ENCODE measurements around the gene TMEM8B. TPM values are rescaled to one million over a fixed set of nuclear protein-coding genes. Genes with fewer than 3 reads are reported as not detected.
"Not testable (repeated sequence)": the region's sequence is repeated elsewhere in the genome, so short reads cannot be mapped to it uniquely, and the experiment has no call there.

TMEM8B gene
- total RNA-seq, 1 experiment from 2014 or later: 4.6 TPM

DNA sequence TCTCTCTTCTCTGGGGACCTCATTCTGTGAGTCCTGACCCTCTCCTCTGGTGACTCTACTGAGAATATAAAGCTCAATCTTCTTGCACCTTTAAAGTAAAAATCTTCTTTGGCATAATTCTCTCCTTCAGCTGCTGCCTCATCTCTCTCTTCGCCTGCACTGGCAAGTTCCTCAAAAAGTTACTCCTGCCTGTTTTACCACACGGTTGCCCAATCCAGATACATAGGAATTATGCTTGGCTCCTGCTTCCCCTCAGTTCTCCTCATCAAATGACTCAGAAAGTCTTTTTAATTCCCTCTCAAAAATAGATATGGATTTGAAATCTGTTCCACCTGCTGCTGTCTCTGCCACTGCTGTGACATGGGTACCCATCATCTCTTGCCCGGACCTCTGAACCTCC is 62.6 kb downstream of the TMEM8B start:
- CTCF ChIA-PET: interaction anchor here (0.6 to 2.5 kb wide), 9 partner anchors 9 to 103 kb away, joined by 3 to 12 read pairs (median 3); no protein-coding TSS in a partner anchor

DNA sequence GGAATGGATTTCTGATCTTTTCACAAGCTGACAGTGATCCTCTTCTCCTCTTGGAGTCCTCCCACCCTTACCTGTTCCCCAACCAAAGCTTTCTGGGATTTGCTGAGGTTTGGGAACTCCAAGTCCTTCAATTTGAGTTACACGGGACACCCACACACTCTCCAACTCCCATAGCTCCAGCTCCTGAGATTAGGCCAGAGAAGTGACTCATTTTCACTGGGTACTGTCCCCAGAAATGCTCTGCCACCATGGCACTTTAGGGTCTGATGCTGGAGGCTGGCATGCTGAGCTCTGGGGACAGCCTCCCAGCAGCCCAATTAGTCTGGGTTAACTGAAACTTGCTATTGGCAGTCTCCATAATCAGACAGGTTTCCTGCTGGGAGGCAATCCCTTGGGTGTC is 63.0 kb downstream of the TMEM8B start:
- intact Hi-C loops (cut with micrococcal nuclease): no loop called here
- TF ChIP-seq, protein P1, sequence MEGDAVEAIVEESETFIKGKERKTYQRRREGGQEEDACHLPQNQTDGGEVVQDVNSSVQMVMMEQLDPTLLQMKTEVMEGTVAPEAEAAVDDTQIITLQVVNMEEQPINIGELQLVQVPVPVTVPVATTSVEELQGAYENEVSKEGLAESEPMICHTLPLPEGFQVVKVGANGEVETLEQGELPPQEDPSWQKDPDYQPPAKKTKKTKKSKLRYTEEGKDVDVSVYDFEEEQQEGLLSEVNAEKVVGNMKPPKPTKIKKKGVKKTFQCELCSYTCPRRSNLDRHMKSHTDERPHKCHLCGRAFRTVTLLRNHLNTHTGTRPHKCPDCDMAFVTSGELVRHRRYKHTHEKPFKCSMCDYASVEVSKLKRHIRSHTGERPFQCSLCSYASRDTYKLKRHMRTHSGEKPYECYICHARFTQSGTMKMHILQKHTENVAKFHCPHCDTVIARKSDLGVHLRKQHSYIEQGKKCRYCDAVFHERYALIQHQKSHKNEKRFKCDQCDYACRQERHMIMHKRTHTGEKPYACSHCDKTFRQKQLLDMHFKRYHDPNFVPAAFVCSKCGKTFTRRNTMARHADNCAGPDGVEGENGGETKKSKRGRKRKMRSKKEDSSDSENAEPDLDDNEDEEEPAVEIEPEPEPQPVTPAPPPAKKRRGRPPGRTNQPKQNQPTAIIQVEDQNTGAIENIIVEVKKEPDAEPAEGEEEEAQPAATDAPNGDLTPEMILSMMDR (IDR thresholded peaks at IDR 0.05; ENCODE audit: unreplicated experiment): no peak
- no peaks in the 10 kb centered on the region for H3K4me1 Mint-ChIP-seq (ENCODE audit: insufficient read depth, unreplicated experiment)
- ChIA-PET POLR2A (no interaction called here), CTCF (interaction anchor here (0.6 to 2.5 kb wide), 9 partner anchors 10 to 103 kb away, joined by 3 to 12 read pairs (median 3); no protein-coding TSS in a partner anchor)
- H3K9me3 Mint-ChIP-seq (ENCODE audit: unreplicated experiment): no peaks in the 10 kb centered on the region
- DNase-seq (ENCODE audit: unreplicated experiment): no peak
- H3K4me3 Mint-ChIP-seq (ENCODE audit: unreplicated experiment): no peak overlapping the region
- H3K27ac Mint-ChIP-seq (ENCODE audit: low read depth, unreplicated experiment): no peak overlapping the region
- BruUV-seq (replicated peaks): no TSS peak
- H3K36me3 Mint-ChIP-seq (ENCODE audit: insufficient read depth, unreplicated experiment): no peaks in the 10 kb centered on the region
- H3K27me3 Mint-ChIP-seq (ENCODE audit: insufficient read depth, unreplicated experiment): peaks cover 14% of the 10 kb centered on the region

More for the DNA sequence above, 62.6 kb downstream of the TMEM8B start:
- Mint-ChIP-seq H3K4me3 (ENCODE audit: unreplicated experiment) (no peak overlapping the region), H3K9me3 (ENCODE audit: unreplicated experiment) (no peaks in the 10 kb centered on the region), H3K36me3 (ENCODE audit: insufficient read depth, unreplicated experiment) (no peaks in the 10 kb centered on the region), H3K27me3 (ENCODE audit: insufficient read depth, unreplicated experiment) (peaks cover 14% of the 10 kb centered on the region), H3K27ac (ENCODE audit: low read depth, unreplicated experiment) (no peak overlapping the region), H3K4me1 (ENCODE audit: insufficient read depth, unreplicated experiment) (no peaks in the 10 kb centered on the region)
- TF ChIP-seq, protein P1 (IDR thresholded peaks at IDR 0.05; ENCODE audit: unreplicated experiment): no peak
- intact Hi-C loops (cut with micrococcal nuclease): no loop called here
- POLR2A ChIA-PET: no interaction called here
- no TSS peak for BruUV-seq (replicated peaks)
- no peak for DNase-seq (ENCODE audit: unreplicated experiment)

DNA sequence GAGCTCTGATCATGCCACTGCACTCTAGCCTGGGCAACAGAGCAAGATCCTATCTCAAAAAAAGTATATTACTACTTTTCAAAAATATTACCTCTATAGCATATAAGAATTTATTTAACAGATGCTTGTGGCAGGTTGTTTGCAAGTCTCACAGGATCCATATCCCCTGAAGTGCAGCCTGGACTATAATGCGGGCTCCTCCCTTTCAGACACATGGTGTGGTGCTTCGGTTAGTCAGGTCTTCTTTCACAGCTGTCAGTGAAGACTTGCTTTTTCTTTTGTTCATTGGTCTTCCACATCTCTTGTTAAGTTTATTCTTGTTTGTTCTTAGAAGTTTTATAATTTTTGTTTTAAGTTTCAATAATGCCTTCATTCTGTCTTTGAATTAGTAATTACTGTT is 67.5 kb downstream of the TMEM8B start:
- no TSS peak for BruUV-seq (replicated peaks)
- H3K4me3 Mint-ChIP-seq (ENCODE audit: unreplicated experiment): no peak overlapping the region
- H3K27ac Mint-ChIP-seq (ENCODE audit: low read depth, unreplicated experiment): no peak overlapping the region
- ChIA-PET CTCF (interaction anchor here (0.7 to 1.6 kb wide), 3 partner anchors 9 to 49 kb away, joined by 3 to 10 read pairs (median 7); partner anchors contain the start of gene HRCT1), POLR2A (no interaction called here)
- H3K4me1 Mint-ChIP-seq (ENCODE audit: insufficient read depth, unreplicated experiment): no peaks in the 10 kb centered on the region
- TF ChIP-seq, protein P1 (IDR thresholded peaks at IDR 0.05; ENCODE audit: unreplicated experiment): no peak
- H3K36me3 Mint-ChIP-seq (ENCODE audit: insufficient read depth, unreplicated experiment): no peaks in the 10 kb centered on the region
- DNase-seq (ENCODE audit: unreplicated experiment): no peak
- H3K27me3 Mint-ChIP-seq (ENCODE audit: insufficient read depth, unreplicated experiment): peaks cover 8% of the 10 kb centered on the region
- intact Hi-C loops (cut with micrococcal nuclease): no loop called here
- H3K9me3 Mint-ChIP-seq (ENCODE audit: unreplicated experiment): no peaks in the 10 kb centered on the region

DNA sequence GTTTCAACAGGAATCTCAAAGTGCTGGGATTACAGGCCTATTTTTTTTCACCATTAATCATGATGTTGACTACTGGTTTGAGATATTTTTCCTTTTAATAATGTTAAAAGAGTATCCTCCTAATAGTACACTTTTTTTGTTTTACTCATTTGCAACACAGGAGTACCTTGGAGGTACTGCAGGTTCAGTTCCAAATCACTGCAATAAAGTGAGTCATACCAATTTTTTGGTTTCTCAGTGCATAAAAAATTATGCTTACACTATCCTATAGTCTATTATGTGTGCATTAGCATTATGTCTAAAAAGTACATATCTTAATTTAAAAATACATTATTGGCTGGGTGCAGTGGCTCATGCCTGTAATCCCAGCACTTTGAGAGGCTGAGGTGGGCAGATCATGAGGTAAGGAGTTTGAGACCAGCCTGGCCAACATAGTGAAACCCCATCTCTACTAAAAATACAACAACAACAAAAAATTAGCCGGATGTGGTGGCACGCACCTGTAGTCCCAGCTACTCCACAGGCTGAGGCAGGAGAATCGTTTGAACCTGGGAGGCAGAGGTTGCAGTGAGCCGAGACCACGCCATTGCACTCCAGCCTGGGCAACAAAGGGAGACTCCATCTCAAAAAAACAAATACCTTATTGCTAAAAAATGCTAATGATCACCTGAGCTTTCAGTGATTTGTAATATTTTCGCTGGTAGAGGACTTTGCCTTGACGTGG is 68.5 kb downstream of the TMEM8B start:
- H3K36me3 Mint-ChIP-seq (ENCODE audit: insufficient read depth, unreplicated experiment); H3K9me3 Mint-ChIP-seq (ENCODE audit: unreplicated experiment); H3K27me3 Mint-ChIP-seq (ENCODE audit: insufficient read depth, unreplicated experiment); H3K4me3 Mint-ChIP-seq (ENCODE audit: unreplicated experiment); H3K27ac Mint-ChIP-seq (ENCODE audit: low read depth, unreplicated experiment); intact Hi-C loops (cut with micrococcal nuclease); H3K4me1 Mint-ChIP-seq (ENCODE audit: insufficient read depth, unreplicated experiment); DNase-seq (ENCODE audit: unreplicated experiment); BruUV-seq (replicated peaks): not testable (repeated sequence)
- POLR2A ChIA-PET: interaction anchor here (1.1 kb wide), 1 partner anchor 8 kb away, joined by 3 read pairs; the partner anchor contains the start of gene HRCT1
- CTCF ChIA-PET: interaction anchor here (0.6 to 1.6 kb wide), 9 partner anchors 8 to 131 kb away, joined by 3 to 10 read pairs (median 4); partner anchors contain the start of gene HRCT1
